Astrocyte (in vitro differentiated cells and primary cell): Measurements from ENCODE around the gene SPATA32. TPM values are rescaled to one million over a fixed set of nuclear protein-coding genes. Genes with fewer than 3 reads are reported as not detected.

Source experiments
- DNase-seq: peaks from one replicate; pipeline ENCODE4 v3.0.0-alpha.2; 2010; ENCODE audit warnings: low read depth
- FAIRE-seq: peaks from 2 replicates; lab custom pipeline; 2011; peaks lifted over from hg19 to GRCh38; lab: Jason Lieb, UNC
- H2AFZ ChIP-seq: 2 replicates; pipeline ENCODE4 v1.6.0; 2012; ENCODE audit warnings: low read depth, low read length, inconsistent platforms
- H3K27ac ChIP-seq: 2 replicates; pipeline ENCODE4 v1.5.1; 2011; ENCODE audit warnings: low read depth, low read length, inconsistent platforms
- H3K27me3 ChIP-seq: 2 replicates; pipeline ENCODE4 v1.6.0; 2011; ENCODE audit warnings: low read length, inconsistent platforms; ENCODE audit not compliant: insufficient read depth
- H3K36me3 ChIP-seq: 2 replicates; pipeline ENCODE4 v1.5.1; 2011; ENCODE audit warnings: low read length, inconsistent platforms; ENCODE audit not compliant: insufficient read depth
- H3K4me1 ChIP-seq: 2 replicates; pipeline ENCODE4 v1.5.1; 2011; ENCODE audit warnings: low read length, inconsistent platforms; ENCODE audit not compliant: insufficient read depth
- H3K4me2 ChIP-seq: 2 replicates; pipeline ENCODE4 v1.6.0; 2012; ENCODE audit warnings: low read length, inconsistent platforms
- H3K4me3 ChIP-seq: 2 replicates; pipeline ENCODE4 v1.5.1; 2011; ENCODE audit warnings: low read depth, mild to moderate bottlenecking, low read length, inconsistent platforms; ENCODE audit not compliant: insufficient read depth
- H3K79me2 ChIP-seq: 2 replicates; pipeline ENCODE4 v1.6.0; 2012; ENCODE audit warnings: mild to moderate bottlenecking, low read length, inconsistent platforms; ENCODE audit not compliant: insufficient read depth
- H3K9ac ChIP-seq: 2 replicates; pipeline ENCODE4 v1.6.0; 2012; ENCODE audit warnings: mild to moderate bottlenecking, low read length, inconsistent platforms
- H3K9me3 ChIP-seq: 2 replicates; pipeline ENCODE4 v1.5.1; 2012; ENCODE audit warnings: low read depth, mild to moderate bottlenecking, low read length, inconsistent platforms; ENCODE audit not compliant: insufficient read depth
- H4K20me1 ChIP-seq: 2 replicates; pipeline ENCODE4 v1.6.0; 2012; ENCODE audit warnings: low read length, inconsistent platforms; ENCODE audit not compliant: insufficient read depth
- H3K27ac Mint-ChIP-seq: one replicate; pipeline ENCODE4 v1.8.0; 2021; ENCODE audit warnings: mild to moderate bottlenecking, mixed read lengths; ENCODE audit not compliant: unreplicated experiment
- H3K27me3 Mint-ChIP-seq: one replicate; pipeline ENCODE4 v1.8.0; 2021; ENCODE audit warnings: low read depth, mixed read lengths; ENCODE audit not compliant: unreplicated experiment
- H3K36me3 Mint-ChIP-seq: one replicate; pipeline ENCODE4 v1.8.0; 2021; ENCODE audit warnings: low read depth, mixed read lengths; ENCODE audit not compliant: unreplicated experiment
- H3K4me1 Mint-ChIP-seq: one replicate; pipeline ENCODE4 v1.8.0; 2021; ENCODE audit warnings: low read depth, mixed read lengths; ENCODE audit not compliant: unreplicated experiment
- H3K4me3 Mint-ChIP-seq: one replicate; pipeline ENCODE4 v1.8.0; 2021; ENCODE audit warnings: mild to moderate bottlenecking, moderate library complexity, mixed read lengths; ENCODE audit not compliant: unreplicated experiment
- H3K9me3 Mint-ChIP-seq: one replicate; pipeline ENCODE4 v1.8.0; 2021; ENCODE audit warnings: mild to moderate bottlenecking, mixed read lengths; ENCODE audit not compliant: unreplicated experiment
- EZH2 ChIP-seq: IDR thresholded peaks from 2 replicates; pipeline ENCODE4 v1.6.1; 2012; ENCODE audit warnings: mild to moderate bottlenecking, low read length, inconsistent platforms; ENCODE audit not compliant: insufficient read depth
- total RNA-seq: library from RNA; stranded (reverse); gene quantifications from 2 replicates; pipeline ENCODE4 v1.2.1, GENCODE V29; 2021
- TF ChIP-seq, protein P1 (sequence below): IDR thresholded peaks from 2 replicates; pipeline ENCODE4 v1.5.1; 2011; ENCODE audit warnings: low read depth, mild to moderate bottlenecking, inconsistent platforms, low read length, moderate library complexity; ENCODE audit not compliant: insufficient read depth

SPATA32 gene
- total RNA-seq, 1 donor from 2014 or later: not detected

DNA sequence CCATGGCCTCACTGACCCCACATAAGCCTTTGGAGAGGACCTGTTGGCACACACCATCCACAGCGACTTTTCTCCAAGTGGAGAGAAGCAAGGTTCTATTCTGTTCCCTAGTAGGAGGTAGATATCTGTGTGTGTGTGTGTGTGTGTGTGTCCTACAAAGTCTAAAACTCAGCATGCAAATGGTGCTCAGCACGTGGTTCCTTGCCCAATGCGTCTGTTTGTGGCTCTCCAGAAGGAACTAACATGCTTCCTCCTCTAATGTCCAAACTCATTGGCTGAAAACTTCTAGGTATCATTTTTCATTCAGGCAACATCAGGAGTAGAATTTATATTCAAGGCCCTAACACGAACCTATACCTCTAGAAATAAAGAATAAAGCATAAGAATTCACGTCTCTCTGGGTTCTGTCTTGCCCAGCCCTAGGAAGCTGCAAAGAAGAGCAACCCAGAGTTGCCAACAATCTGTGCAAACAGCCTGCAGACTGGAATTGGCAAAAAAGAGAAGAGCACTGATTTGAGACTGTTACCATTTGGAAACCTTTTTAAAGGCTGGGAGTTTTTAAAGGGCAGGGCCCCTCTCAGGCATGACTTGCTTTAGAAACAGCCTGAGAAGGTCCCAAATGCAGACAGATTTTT lies 29.4 kb upstream of the SPATA32 start:
- Histone ChIP-seq H3K79me2 (peaks cover 76% of the 10 kb centered on the region), H3K27ac (no peak overlapping the region), H3K9ac (no peak overlapping the region), H3K4me3 (no peak overlapping the region), H3K4me1 (peaks cover 38% of the 10 kb centered on the region), H4K20me1 (peaks cover 88% of the 10 kb centered on the region), H3K27me3 (no peaks in the 10 kb centered on the region), H3K9me3 (peaks cover 2% of the 10 kb centered on the region), H3K4me2 (no peak overlapping the region), H3K36me3 (peaks cover 21% of the 10 kb centered on the region), H2AFZ (no peak overlapping the region)
- Mint-ChIP-seq H3K4me3 (no peak overlapping the region), H3K27me3 (no peaks in the 10 kb centered on the region), H3K9me3 (no peaks in the 10 kb centered on the region), H3K36me3 (peaks cover 32% of the 10 kb centered on the region), H3K4me1 (peaks cover 52% of the 10 kb centered on the region), H3K27ac (no peak overlapping the region)
- TF ChIP-seq EZH2: no peak
- TF ChIP-seq, protein P1, sequence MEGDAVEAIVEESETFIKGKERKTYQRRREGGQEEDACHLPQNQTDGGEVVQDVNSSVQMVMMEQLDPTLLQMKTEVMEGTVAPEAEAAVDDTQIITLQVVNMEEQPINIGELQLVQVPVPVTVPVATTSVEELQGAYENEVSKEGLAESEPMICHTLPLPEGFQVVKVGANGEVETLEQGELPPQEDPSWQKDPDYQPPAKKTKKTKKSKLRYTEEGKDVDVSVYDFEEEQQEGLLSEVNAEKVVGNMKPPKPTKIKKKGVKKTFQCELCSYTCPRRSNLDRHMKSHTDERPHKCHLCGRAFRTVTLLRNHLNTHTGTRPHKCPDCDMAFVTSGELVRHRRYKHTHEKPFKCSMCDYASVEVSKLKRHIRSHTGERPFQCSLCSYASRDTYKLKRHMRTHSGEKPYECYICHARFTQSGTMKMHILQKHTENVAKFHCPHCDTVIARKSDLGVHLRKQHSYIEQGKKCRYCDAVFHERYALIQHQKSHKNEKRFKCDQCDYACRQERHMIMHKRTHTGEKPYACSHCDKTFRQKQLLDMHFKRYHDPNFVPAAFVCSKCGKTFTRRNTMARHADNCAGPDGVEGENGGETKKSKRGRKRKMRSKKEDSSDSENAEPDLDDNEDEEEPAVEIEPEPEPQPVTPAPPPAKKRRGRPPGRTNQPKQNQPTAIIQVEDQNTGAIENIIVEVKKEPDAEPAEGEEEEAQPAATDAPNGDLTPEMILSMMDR: no peak
- no peak for DNase-seq
- FAIRE-seq: no peak

DNA sequence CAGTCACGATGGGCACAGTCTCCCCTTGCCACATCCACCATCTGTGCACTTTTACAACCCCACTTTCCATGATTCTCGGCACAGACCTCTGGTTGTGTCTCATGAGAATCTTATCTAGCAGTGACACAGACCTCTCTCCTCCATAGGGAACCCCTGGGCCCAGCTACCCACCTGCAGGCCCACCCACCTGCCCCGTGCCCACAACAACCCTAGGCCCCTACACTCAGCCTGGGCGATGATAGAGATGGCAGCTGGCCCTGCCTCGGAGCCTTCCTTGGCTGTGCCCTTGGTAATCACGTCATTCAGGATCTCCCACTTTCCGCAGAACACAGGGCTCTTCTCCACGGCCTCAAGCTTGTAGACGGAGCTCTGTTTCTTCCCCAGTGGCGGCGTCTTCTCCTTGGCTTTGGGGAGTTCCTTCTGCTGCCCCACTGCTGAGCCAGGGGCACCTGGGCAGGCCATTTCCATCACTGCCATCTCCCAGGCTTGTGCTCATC lies 28.4 kb upstream of the SPATA32 start:
- H4K20me1 ChIP-seq: peaks cover 78% of the 10 kb centered on the region
- H3K27me3 ChIP-seq: no peaks in the 10 kb centered on the region
- Mint-ChIP-seq H3K36me3 (peaks cover 32% of the 10 kb centered on the region), H3K4me1 (peaks cover 43% of the 10 kb centered on the region), H3K27ac (no peak overlapping the region), H3K9me3 (no peaks in the 10 kb centered on the region), H3K27me3 (no peaks in the 10 kb centered on the region), H3K4me3 (no peak overlapping the region)
- H3K4me1 ChIP-seq: peaks cover 28% of the 10 kb centered on the region
- peaks cover 26% of the 10 kb centered on the region for H3K36me3 ChIP-seq
- H3K79me2 ChIP-seq: peaks cover 66% of the 10 kb centered on the region
- H3K4me3 ChIP-seq: no peak overlapping the region
- H3K9me3 ChIP-seq: peaks cover 2% of the 10 kb centered on the region
- no peak for DNase-seq
- H3K27ac ChIP-seq: no peak overlapping the region
- no peak overlapping the region for H2AFZ ChIP-seq
- TF ChIP-seq, protein P1: no peak
- TF ChIP-seq EZH2: no peak
- no peak overlapping the region for H3K4me2 ChIP-seq
- FAIRE-seq: no peak
- H3K9ac ChIP-seq: no peak overlapping the region
